Adipocyte (in vitro differentiated cells): ENCODE results near the gene DNMT3A.

Experiments
- DNase-seq: peaks from one replicate; pipeline ENCODE4 v3.0.0-alpha.2; 2015; ENCODE audit warnings: low read depth
- H3K27me3 ChIP-seq: replicated peaks from 2 replicates; pipeline ENCODE4 v1.7.0; 2013; ENCODE audit warnings: mild to moderate bottlenecking, low read length, moderate library complexity; ENCODE audit not compliant: control insufficient read depth, insufficient read depth
- H3K36me3 ChIP-seq: 2 replicates; pipeline ENCODE4 v1.7.0; 2013; ENCODE audit warnings: low read length, mild to moderate bottlenecking, moderate library complexity; ENCODE audit not compliant: control insufficient read depth, insufficient read depth, severe bottlenecking
- H3K4me1 ChIP-seq: 2 replicates; pipeline ENCODE4 v1.7.0; 2013; ENCODE audit warnings: mild to moderate bottlenecking, low read length, moderate library complexity; ENCODE audit not compliant: control insufficient read depth, insufficient read depth
- H3K4me3 ChIP-seq: 2 replicates; pipeline ENCODE4 v1.7.0; 2013; ENCODE audit warnings: mild to moderate bottlenecking, low read length, moderate library complexity
- H3K9ac ChIP-seq: 2 replicates; pipeline ENCODE4 v1.7.0; 2013; ENCODE audit warnings: mild to moderate bottlenecking, low read length, moderate library complexity
- H3K9me3 ChIP-seq: 2 replicates; pipeline ENCODE4 v1.7.0; 2013; ENCODE audit warnings: mild to moderate bottlenecking, low read length, moderate library complexity; ENCODE audit not compliant: control insufficient read depth

DNMT3A gene

GRCh38 chr2:25178976-25179375, 162.7 kb downstream of the DNMT3A start:
- Histone ChIP-seq H3K4me3 (no peak overlapping the region), H3K9ac (no peak overlapping the region), H3K27me3 (peaks cover 53% of the 10 kb centered on the region), H3K9me3 (peaks cover 6% of the 10 kb centered on the region), H3K4me1 (no peaks in the 10 kb centered on the region), H3K36me3 (no peaks in the 10 kb centered on the region)
- DNase-seq, result no peak
